GM18502 (cell line): ENCODE data around the gene PHYHIPL.

Experiments used
- ATAC-seq: cut with Tn5 transposase; IDR thresholded peaks from one replicate; pipeline ENCODE4 v1.9.1; 2021; ENCODE audit warnings: mild to moderate bottlenecking; ENCODE audit not compliant: unreplicated experiment, poor library complexity

Gene PHYHIPL

GRCh38 chr10:59285848-59286247 lies 109.4 kb downstream of the PHYHIPL start:
- no peak for ATAC-seq

GRCh38 chr10:59287587-59288255 lies 111.3 kb downstream of the PHYHIPL start:
- no peak for ATAC-seq

- no peak for ATAC-seq
Observed at GRCh38 chr10:59289853-59290252, 113.4 kb downstream of the PHYHIPL start.

GRCh38 chr10:59290448-59290847 lies 114.0 kb downstream of the PHYHIPL start:
- no peak for ATAC-seq
